Frontal cortex (tissue), 4 donors: ENCODE measurements around the gene MLANA. TPM values are rescaled to one million over a fixed set of nuclear protein-coding genes. Genes with fewer than 3 reads are reported as not detected.

Experiments
- DNase-seq, 2 donors: peaks; one replicate each; pipeline ENCODE4 v3.0.0; 2012; ENCODE audit warnings: low spot score in 2 of 2
- FAIRE-seq: peaks from 2 replicates; lab custom pipeline; 2012; peaks lifted over from hg19 to GRCh38; lab: Jason Lieb, UNC
- total RNA-seq: library from RNA; depleted of rRNA; stranded (reverse); fragments of >200 nt; gene quantifications from one replicate; pipeline ENCODE4 v1.2.3, GENCODE V29; 2014
- donor health status: control.
- donor health status: control.
- donor health status: control.

Gene MLANA
- total RNA-seq, 1 donor from 2014 or later = not detected

- DNase-seq (no peak), FAIRE-seq (no peak)
Measured at GRCh38 chr9:5895782-5896181, 5.1 kb downstream of the MLANA start.

GRCh38 chr9:5896863-5897262, 6.2 kb downstream of the MLANA start:
- no peak for FAIRE-seq
- no peak for DNase-seq

- no peak for FAIRE-seq
- DNase-seq = no peak
Measured at GRCh38 chr9:5897851-5898250, 7.2 kb downstream of the MLANA start.

GRCh38 chr9:5899292-5899691, 8.6 kb downstream of the MLANA start:
- DNase-seq (no peak), FAIRE-seq (no peak)

GRCh38 chr9:5900622-5901021, 9.9 kb downstream of the MLANA start:
- FAIRE-seq = no peak
- DNase-seq = no peak

DNA sequence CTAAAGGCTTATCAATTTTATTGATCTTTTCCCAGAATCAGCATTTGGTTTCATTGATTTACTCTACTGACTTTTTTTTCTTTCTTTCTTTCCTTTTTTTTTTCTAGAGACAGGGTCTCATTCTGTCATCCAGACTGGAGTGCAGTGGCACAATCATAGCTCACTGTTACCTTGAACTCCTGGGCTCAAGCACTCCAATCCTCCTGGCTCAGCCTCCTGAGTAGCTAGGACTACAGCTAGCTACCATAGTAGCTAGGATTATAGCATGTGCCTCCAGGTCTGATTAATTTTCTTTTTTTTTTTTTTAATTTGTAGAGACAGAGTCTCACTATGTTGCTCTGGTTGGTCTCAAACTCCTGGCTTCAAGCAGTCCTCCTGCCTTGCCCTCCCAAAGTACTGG, 11.7 kb downstream of the MLANA start:
- DNase-seq = no peak
- no peak for FAIRE-seq

- FAIRE-seq = no peak
- no peak for DNase-seq
Measured at GRCh38 chr9:5908918-5909317, 18.2 kb downstream of the MLANA start.

GRCh38 chr9:5909976-5910375, 19.3 kb downstream of the MLANA start:
- no peak for FAIRE-seq
- no peak for DNase-seq

- FAIRE-seq = no peak
- no peak for DNase-seq
Measured at GRCh38 chr9:5910413-5911057, 19.8 kb downstream of the MLANA start.

DNA sequence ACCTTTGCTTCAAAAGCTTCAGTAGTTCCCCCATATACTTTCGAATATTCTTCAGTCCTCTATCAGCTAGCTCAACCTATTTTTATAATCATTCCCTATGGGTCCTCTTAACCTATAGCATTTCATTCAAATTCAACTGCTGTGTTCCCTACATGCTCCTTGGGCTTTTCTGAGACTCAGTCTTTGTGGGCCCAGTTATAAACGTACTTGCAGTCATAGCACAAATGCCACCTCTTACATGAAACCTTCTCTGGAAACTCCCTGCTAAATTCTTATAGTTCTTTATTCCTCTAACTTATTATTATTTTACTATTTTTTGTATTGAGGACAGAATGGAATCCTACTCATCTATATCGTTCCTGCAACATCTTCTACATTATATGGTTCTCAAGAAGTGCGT, 24.7 kb downstream of the MLANA start:
- FAIRE-seq = no peak
- no peak for DNase-seq

- no peak for FAIRE-seq
Measured at GRCh38 chr9:5917273-5917672, 26.6 kb downstream of the MLANA start.

DNA sequence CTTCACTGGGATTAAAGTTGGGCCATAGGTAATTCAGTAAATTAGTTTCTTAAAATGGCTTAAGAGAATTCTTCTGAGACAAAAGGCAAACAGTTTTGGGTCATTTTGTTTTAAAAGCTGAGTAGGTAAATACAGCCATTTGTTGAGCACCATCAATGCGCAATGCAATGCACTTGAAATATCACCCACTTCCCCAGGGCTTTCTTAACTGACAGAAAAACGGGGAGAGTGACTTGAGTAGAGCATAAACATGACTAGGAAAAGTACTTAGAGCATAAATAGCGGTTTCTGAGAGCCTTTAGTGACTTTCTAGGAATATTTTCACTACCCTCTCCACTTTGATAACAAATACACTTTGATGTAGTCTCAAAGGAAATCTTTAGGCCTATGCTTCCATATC, 27.2 kb downstream of the MLANA start:
- FAIRE-seq = no peak
- no peak for DNase-seq

More at GRCh38 chr9:5917273-5917672, 26.6 kb downstream of the MLANA start:
- no peak for DNase-seq

DNA sequence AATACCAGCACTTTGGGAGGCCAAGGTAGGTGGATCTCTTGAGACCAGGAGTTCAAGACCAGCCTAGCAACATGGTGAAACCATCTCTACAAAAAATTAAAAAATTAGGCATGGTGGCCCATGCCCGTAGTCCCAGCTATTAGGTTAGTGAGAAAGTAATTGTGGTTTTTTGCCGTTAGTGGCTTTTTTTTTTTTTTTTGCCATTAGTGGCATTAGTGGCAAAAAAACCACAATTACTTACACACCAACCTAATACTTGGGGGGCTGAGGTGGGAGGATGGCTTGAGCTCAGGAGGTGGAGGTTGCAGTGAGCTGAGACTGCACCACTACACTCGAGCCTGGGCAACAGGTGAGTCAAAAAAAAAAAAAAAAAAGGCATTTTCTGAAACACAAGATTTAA, 27.8 kb downstream of the MLANA start:
- FAIRE-seq (no peak), DNase-seq (no peak)

DNA sequence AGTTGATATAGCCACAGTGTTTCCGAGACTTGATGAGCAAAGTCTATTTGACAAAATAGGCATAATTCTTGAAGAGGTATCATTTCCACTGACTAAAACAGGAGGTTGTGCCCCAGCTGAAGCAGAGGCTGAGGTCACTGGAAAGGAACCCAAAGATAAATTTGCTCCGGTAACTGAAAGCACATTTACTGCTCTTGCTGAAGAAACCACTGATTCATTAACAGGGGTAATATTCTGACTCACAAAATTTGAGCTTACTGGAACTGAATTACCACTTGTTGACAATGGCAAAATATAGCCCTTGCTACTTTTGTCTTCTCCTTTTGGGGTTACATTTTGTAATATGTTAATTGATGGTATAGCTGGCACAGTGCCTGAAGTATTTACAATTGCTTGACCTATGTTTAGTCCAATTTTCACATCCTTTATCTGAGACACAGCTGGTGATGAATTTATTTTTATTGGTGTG, 30.2 kb downstream of the MLANA start:
- FAIRE-seq (no peak), DNase-seq (no peak)

GRCh38 chr9:5922192-5922591, 31.5 kb downstream of the MLANA start:
- FAIRE-seq (no peak), DNase-seq (no peak)

DNA sequence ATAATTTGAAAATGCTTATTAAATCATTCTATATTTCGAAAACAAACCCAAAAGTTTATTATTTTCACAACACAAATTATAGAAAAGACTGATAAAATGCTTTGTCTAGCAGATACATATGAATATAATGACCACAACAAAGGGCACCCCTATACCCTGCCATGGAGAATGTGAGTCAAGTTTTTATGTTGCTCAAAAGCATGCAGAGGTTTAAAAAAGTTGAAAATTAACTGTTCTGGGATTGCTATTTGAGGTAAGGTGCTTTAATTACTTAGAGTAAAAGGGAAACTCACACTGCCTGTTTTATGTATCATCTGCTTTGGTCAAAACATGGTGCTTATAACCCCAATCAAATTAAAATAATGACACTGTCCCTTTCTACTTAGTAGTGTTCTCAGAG, 41.0 kb downstream of the MLANA start:
- DNase-seq = no peak
- no peak for FAIRE-seq

GRCh38 chr9:5938449-5938848, 47.8 kb downstream of the MLANA start:
- no peak for DNase-seq
- no peak for FAIRE-seq

DNA sequence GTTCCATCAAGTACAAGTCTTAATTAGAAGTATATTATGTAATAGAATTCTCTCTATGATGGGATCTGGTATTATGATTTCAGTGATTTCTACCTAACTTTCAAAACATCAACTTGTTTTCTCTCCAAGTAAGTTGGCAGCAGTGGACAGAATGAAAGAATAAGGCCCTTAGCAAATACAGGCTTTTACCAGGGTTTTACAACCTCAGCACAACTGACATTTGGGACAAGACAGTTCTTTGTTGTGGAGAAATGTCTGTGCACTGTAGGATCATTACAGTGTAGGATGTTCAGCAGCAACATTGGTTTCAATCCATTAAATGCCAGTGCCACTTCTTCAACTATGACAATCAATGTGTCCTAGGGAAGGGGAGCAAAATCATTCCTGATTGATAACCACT, 48.8 kb downstream of the MLANA start:
- no peak for DNase-seq
- no peak for FAIRE-seq

- FAIRE-seq = peak; percentile 85
- no peak for DNase-seq
Measured at GRCh38 chr9:5941214-5941613, 50.5 kb downstream of the MLANA start.

DNA sequence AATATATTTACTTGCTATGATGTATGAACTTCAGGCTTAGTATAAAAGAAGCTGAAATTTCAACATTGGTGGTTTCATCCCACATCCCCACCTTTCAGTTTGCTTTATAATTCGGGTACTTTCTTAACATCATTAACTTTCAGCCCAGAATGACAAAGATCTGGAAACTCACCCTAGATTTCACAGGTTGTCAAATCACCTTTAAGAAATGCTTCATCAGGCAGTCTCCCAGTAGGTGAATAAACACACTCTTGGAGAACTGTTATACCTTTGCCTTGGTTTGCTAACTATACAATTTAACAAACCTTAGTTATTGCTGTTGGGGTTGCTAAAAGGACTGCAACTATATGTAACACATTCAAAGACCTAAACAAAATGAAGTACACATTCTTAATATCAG, 54.4 kb downstream of the MLANA start:
- DNase-seq (no peak), FAIRE-seq (no peak)

DNA sequence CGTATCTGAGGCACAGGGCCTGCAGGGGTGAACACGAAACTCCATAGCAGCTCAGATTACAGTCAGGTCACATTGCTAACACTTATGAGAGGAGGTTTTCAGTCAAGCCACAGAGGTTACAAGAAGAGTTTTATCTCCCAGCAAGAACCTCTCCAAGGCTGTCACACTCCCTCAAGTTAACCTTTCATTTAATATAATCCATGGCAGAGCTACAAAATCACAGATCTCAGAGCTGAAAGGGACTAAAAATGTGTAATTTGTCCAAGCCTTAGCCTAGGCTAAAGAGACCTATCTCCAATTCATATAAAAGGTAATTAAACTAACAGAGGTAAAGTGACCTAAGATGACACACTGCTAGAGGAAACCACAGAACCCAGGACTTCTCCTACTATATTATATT, 57.2 kb downstream of the MLANA start:
- FAIRE-seq (no peak), DNase-seq (no peak)

DNA sequence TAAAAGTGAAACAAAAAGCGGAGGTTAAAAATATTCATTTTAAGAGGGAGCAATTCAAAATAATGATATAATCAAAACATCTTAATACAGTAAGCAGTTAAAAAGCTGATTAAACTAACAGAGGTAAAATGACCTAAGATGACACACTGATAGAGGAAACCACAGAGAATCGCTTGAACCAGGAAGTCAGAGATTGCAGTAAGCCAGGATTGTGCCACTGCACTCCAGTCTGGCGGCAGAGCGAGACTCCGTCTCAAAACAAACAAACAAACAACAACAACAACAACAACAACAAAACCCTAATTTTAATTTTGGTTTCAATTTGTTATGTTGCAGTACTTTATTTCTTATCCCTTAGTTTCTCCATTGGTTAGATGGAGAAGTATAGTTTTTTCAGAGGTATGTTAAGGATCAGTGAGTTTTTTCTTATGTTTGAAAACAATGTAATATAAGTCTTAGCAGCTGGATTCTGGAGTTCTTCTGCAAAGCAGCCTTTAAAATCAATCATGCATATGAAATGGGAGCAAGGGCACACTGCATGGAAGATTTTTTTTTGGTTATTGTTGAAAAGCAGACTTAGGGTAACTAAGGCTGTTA, 58.5 kb downstream of the MLANA start:
- DNase-seq = no peak
- FAIRE-seq = no peak
